Heart left ventricle (tissue), 16 donors: Measurements from ENCODE around the gene GAR1. TPM values are rescaled to one million over a fixed set of nuclear protein-coding genes. Genes with fewer than 3 reads are reported as not detected.
"Not testable (repeated sequence)": the region's sequence is repeated elsewhere in the genome, so short reads cannot be mapped to it uniquely, and the experiment has no call there.

Experiments used
- ATAC-seq, 4 donors: fragments of 200-7000 bp; cut with Tn5 transposase; one replicate each; pipeline ENCODE4 v1.9.1; 2020 to 2022; ENCODE audit warnings: moderate library complexity in 4 of 4, mild to moderate bottlenecking in 3 of 4, moderate number of reproducible peaks in 1 of 4
- DNase-seq, 5 donors: peaks; one replicate each; pipeline ENCODE4 v3.0.0-alpha.2; 2020
- H3K27ac ChIP-seq, 12 donors: fragments of 200-600 bp; sonication (generic) in 4 of 12; one replicate each; pipeline versions ENCODE4 v1.5.0 to v1.8.0; 2016 to 2022; ENCODE audit warnings: mild to moderate bottlenecking in 2 of 12
- H3K27me3 ChIP-seq, 9 donors: fragments of 200-600 bp; sonication (generic) in 2 of 9; one replicate each; pipeline versions ENCODE4 v1.5.1 to v1.8.0; 2016 to 2022; ENCODE audit warnings: mild to moderate bottlenecking in 3 of 9
- H3K36me3 ChIP-seq, 9 donors: fragments of 200-600 bp; sonication (generic) in 2 of 9; one replicate each; pipeline versions ENCODE4 v1.5.0 to v1.8.0; 2018 to 2022; ENCODE audit warnings: mild to moderate bottlenecking in 2 of 9
- H3K4me1 ChIP-seq, 12 donors: fragments of 200-600 bp; sonication (generic) in 4 of 12; one replicate each; pipeline versions ENCODE4 v1.5.0 to v1.8.0; 2016 to 2022; ENCODE audit warnings: mild to moderate bottlenecking in 3 of 12
- H3K4me3 ChIP-seq, 12 donors: fragments of 200-600 bp; sonication (generic) in 4 of 12; one replicate each; pipeline versions ENCODE4 v1.5.0 to v1.8.0; 2017 to 2022; ENCODE audit warnings: mild to moderate bottlenecking in 9 of 12, moderate library complexity in 4 of 12
- H3K9me3 ChIP-seq, 12 donors: fragments of 200-600 bp; sonication (generic) in 4 of 12; one replicate each; pipeline versions ENCODE4 v1.5.0 to v1.8.0; 2016 to 2022; ENCODE audit warnings: mild to moderate bottlenecking in 1 of 12
- CTCF ChIP-seq, 12 donors: fragments of 200-600 bp; sonication (generic) in 4 of 12; IDR thresholded peaks; one replicate each; pipeline versions ENCODE4 v1.5.0 to v1.8.0; 2018 to 2022; ENCODE audit warnings: antibody characterized with exemption in 12 of 12, mild to moderate bottlenecking in 5 of 12
- POLR2A ChIP-seq, 2 donors: fragments of 450-650 bp; IDR thresholded peaks; one replicate each; pipeline ENCODE4 v1.6.1; 2017; ENCODE audit warnings: antibody characterized with exemption in 2 of 2, mild to moderate bottlenecking in 2 of 2, moderate library complexity in 2 of 2
- WGBS, 4 donors: extraction: QIAGEN DNeasy Blood & Tissue Kit in 2 of 4; methylation state at CpG; one replicate each; pipeline versions ENCODE4 v1.1.5 to v1.1.7; 2013 to 2018; 5-methylcytosine and 5-hydroxymethylcytosine counted together
- intact Hi-C, 10 donors: fragments of 100-400 bp; cut with DNase I; formaldehyde crosslinking; loops; one replicate each; pipeline versions ENCODE4 v1.11.1 to v1.14.2; 2022
- long read RNA-seq, 3 donors: library from polyadenylated mRNA; unstranded; transcript quantifications; one replicate each; pipeline ENCODE4 v2.0.0, GENCODE V29; 2020 to 2021
- polyA plus RNA-seq, 2 donors: library from polyadenylated mRNA; stranded (reverse); fragments of 200-250 nt; gene quantifications; one replicate each; pipeline ENCODE4 v1.2.3, GENCODE V29; 2013
- total RNA-seq, 9 donors: library from RNA; depleted of rRNA in 2 of 9; stranded (reverse); fragments of >200 nt in 2 of 9; fragmentation: NEBNext Ultra II Directional in 3 of 9; extraction: Animal tissue kit (Norgen Biotek cat#: 25700) in 3 of 9; gene quantifications; one replicate each; pipeline versions ENCODE4 v1.1.0 to v1.2.4, GENCODE V29; 2016 to 2023
- donor health status: ischemic (EF 13 %, LVEDD 7.1; RV severe dilation, severe dysfunction).
- donor health status: healthy with polysubstance abuse.
- donor health status: DM: no; HTN: yes; CAD: no.
- donor health status: DM: no; HTN: no; CAD: no.
- donor health status: ischemic (EF 25% LVEDD 6.9; RV normal size, moderate dysfunction).
- donor health status: ischemic (EF 25% LVEDD 5.7; RV mildly dilated, moderate dysfunction).
- donor health status: healthy.
- donor health status: DM: yes; HTN: yes; CAD: no.
- donor health status: ischemic (EF 35%, LVEDD 5.7; RV mildly dilated, moderate dysfunction).
- donor health status: nonischemic (EF 11% LVEDD 7.7; RV severe dilation, severe dysfunction).
- donor health status: DM: yes; HTN: yes; CAD: no.
- donor health status: PGD.
- donor health status: ischemic (EF 29% LVEDD 5.4; RV normal size, mild dysfunction).
- donor health status: nonischemic (EF 23%, LVEDD 6.1; RV moderate dilation, normal function).

Gene GAR1
- total RNA-seq: 10 to 100 TPM in 2 of 9 donors, 1 to 10 TPM in 7; 3.2 to 10.9 (median 8.5) TPM
- polyA plus RNA-seq: 10 to 100 TPM; 13.1 to 22.3 TPM
- long read RNA-seq, donor 1, partial matches to known transcripts: 2 of 3 reads
- long read RNA-seq, donor 1, other reads (novel, unspliced or antisense): 0 of 3 reads
- long read RNA-seq, donor 2, partial matches to known transcripts: 1 of 7 reads
- long read RNA-seq, donor 2, other reads (novel, unspliced or antisense): 2 of 7 reads
- long read RNA-seq, donor 3, partial matches to known transcripts: 3 of 6 reads
- long read RNA-seq, donor 3, other reads (novel, unspliced or antisense): 0 of 6 reads

GRCh38 chr4:109815151-109816081 is at the start of gene GAR1:
TSS of gene GAR1 (plus strand) at chr4:109815762. CDS start at chr4:109816165, 403 bp downstream.
- H3K27ac ChIP-seq: peak within 1 kb of the TSS; percentile 39 to 93 (median 84)
- intact Hi-C loops: loop anchor here in 9 of 10 donors (1.0 to 10.0 kb wide), 12 partner anchors 83 to 1193 kb away; partner anchors contain the start of genes CASP6 (in 8 of the 9), SEC24B (in 5 of the 9), PLA2G12A (in 2 of the 9) and EGF (in 1 of the 9)
- H3K9me3 ChIP-seq: no peaks in the 10 kb centered on the region
- no peaks in the 10 kb centered on the region for H3K27me3 ChIP-seq
- 0 to 1% (median 0%) methylated on average over 53 of the region's 53 CpGs for WGBS, 4 donors
- H3K4me3 ChIP-seq: peak within 1 kb of the TSS; percentile 71 to 92 (median 80)
- peaks cover 0 to 32% (median 21%) of the 10 kb centered on the region in 9 donors for H3K36me3 ChIP-seq
- ATAC-seq (peak; percentile 99 to 100 (median 100)), DNase-seq (peak; percentile 87 to 93 (median 90))
- TF ChIP-seq POLR2A (IDR thresholded peaks at IDR 0.05) (peak in 1 of 2 donors; percentile 48), CTCF (IDR thresholded peaks at IDR 0.05) (peak in 1 of 12 donors; percentile 16)
- peaks cover 0 to 21% (median 13%) of the 10 kb centered on the region in 12 donors for H3K4me1 ChIP-seq

GRCh38 chr4:109782092-109782491 is 33.5 kb upstream of the GAR1 start:
- H3K4me3 ChIP-seq, DNase-seq, intact Hi-C loops, ATAC-seq, H3K4me1 ChIP-seq, H3K36me3 ChIP-seq, H3K27me3 ChIP-seq, H3K27ac ChIP-seq: not testable (repeated sequence)
- peaks cover 0 to 13% (median 0%) of the 10 kb centered on the region in 12 donors for H3K9me3 ChIP-seq
- 86 to 92% (median 88%) methylated on average over 2 of the region's 2 CpGs for WGBS, 4 donors

- H3K27me3 ChIP-seq: no peaks in the 10 kb centered on the region
- 89 to 94% (median 93%) methylated on average over 1 of the region's 1 CpG for WGBS, 4 donors
- H3K9me3 ChIP-seq: peaks cover 0 to 17% (median 0%) of the 10 kb centered on the region in 12 donors
- no peaks in the 10 kb centered on the region for H3K36me3 ChIP-seq
- intact Hi-C loops: no loop called here
- DNase-seq (no peak), ATAC-seq (no peak)
- no peak overlapping the region for H3K4me3 ChIP-seq
- TF ChIP-seq CTCF (IDR thresholded peaks at IDR 0.05) (no peak), POLR2A (IDR thresholded peaks at IDR 0.05) (no peak)
- H3K27ac ChIP-seq: no peak overlapping the region
- no peaks in the 10 kb centered on the region for H3K4me1 ChIP-seq
Observed at GRCh38 chr4:109786846-109787245, 28.7 kb upstream of the GAR1 start.

- no peak for DNase-seq
- 51 to 85% (median 72%) methylated on average over 1 of the region's 1 CpG for WGBS, 4 donors
- H3K27me3 ChIP-seq: no peaks in the 10 kb centered on the region
- ATAC-seq: no peak
- no peak overlapping the region for H3K4me3 ChIP-seq
- TF ChIP-seq POLR2A (IDR thresholded peaks at IDR 0.05): no peak
- TF ChIP-seq CTCF (IDR thresholded peaks at IDR 0.05): no peak
- no peaks in the 10 kb centered on the region for H3K4me1 ChIP-seq
- no peak overlapping the region for H3K27ac ChIP-seq
- H3K36me3 ChIP-seq: no peaks in the 10 kb centered on the region
- H3K9me3 ChIP-seq: peaks cover 0 to 17% (median 0%) of the 10 kb centered on the region in 12 donors
- intact Hi-C loops: no loop called here
Observed at GRCh38 chr4:109787807-109788206, 27.8 kb upstream of the GAR1 start.
